HepG2 (cell line): Measurements from ENCODE around the gene ZFHX3. TPM values are rescaled to one million over a fixed set of nuclear protein-coding genes. Genes with fewer than 3 reads are reported as not detected.
A peak's percentile ranks its signal among the peaks of the same experiment; 100 is the strongest.

ENCODE experiments used
- ARID3A ChIP-seq: IDR thresholded peaks from 2 replicates; pipeline ENCODE4 v1.6.1; 2012; ENCODE audit warnings: low read depth, low read length, improper control_type of control experiment
- CBX5 ChIP-seq: sonication (generic); formaldehyde crosslinking; IDR thresholded peaks from 2 replicates; pipeline ENCODE4 v1.4.0; 2020; ENCODE audit warnings: missing genetic modification reagents, borderline replicate concordance
- CHCHD3 ChIP-seq: sonication (generic); formaldehyde crosslinking; IDR thresholded peaks from 2 replicates; pipeline ENCODE4 v1.8.0; 2022; ENCODE audit warnings: mild to moderate bottlenecking, missing genetic modification reagents, moderate library complexity
- FOXA1 ChIP-seq, 2 experiments: fragments of 450-650 bp in 1 of 2; sonication (generic) in 1 of 2; formaldehyde crosslinking in 1 of 2; IDR thresholded peaks; 2 replicates each; pipeline versions ENCODE4 v1.4.0 to v1.6.1; 2016 to 2020; ENCODE audit warnings: missing genetic modification reagents in 1 of 2
- GTF3A ChIP-seq: sonication (generic); formaldehyde crosslinking; conservative IDR thresholded peaks from 2 replicates; pipeline ENCODE4 v1.4.0; 2020; ENCODE audit warnings: mild to moderate bottlenecking, missing genetic modification reagents
- KLF9 ChIP-seq: IDR thresholded peaks from 2 replicates; pipeline ENCODE4 v1.6.1; 2016; ENCODE audit warnings: low read depth
- NFKB2 ChIP-seq: sonication (generic); formaldehyde crosslinking; IDR thresholded peaks from 2 replicates; pipeline ENCODE4 v1.4.0; 2020; ENCODE audit warnings: missing genetic modification reagents, borderline replicate concordance
- PPARG ChIP-seq: conservative IDR thresholded peaks from 2 replicates; pipeline ENCODE4 v1.6.1; 2016; ENCODE audit warnings: missing biosample characterization, missing genetic modification reagents
- SALL2 ChIP-seq: sonication (generic); formaldehyde crosslinking; IDR thresholded peaks from 2 replicates; pipeline ENCODE4 v1.8.1; 2023; ENCODE audit warnings: mild to moderate bottlenecking, missing genetic modification reagents, inconsistent platforms
- SKI ChIP-seq: fragments of 450-650 bp; IDR thresholded peaks from one replicate; pipeline ENCODE4 v1.6.1; 2018; ENCODE audit warnings: mild to moderate bottlenecking; ENCODE audit not compliant: partially characterized antibody
- SNAPC2 ChIP-seq: sonication (generic); formaldehyde crosslinking; IDR thresholded peaks from 2 replicates; pipeline ENCODE4 v1.8.1; 2022; ENCODE audit warnings: mild to moderate bottlenecking, missing genetic modification reagents
- TSC22D2 ChIP-seq: sonication (generic); formaldehyde crosslinking; IDR thresholded peaks from 2 replicates; pipeline ENCODE4 v1.5.1; 2020; ENCODE audit warnings: missing genetic modification reagents, mild to moderate bottlenecking, borderline replicate concordance
- ZBTB37 ChIP-seq: sonication (generic); formaldehyde crosslinking; IDR thresholded peaks from 2 replicates; pipeline ENCODE4 v1.4.0; 2020; ENCODE audit warnings: mild to moderate bottlenecking, missing genetic modification reagents
- ZBTB43 ChIP-seq: sonication (generic); formaldehyde crosslinking; conservative IDR thresholded peaks from 2 replicates; pipeline ENCODE4 v1.4.0; 2020; ENCODE audit warnings: missing genetic modification reagents
- ZNF260 ChIP-seq: sonication (generic); formaldehyde crosslinking; IDR thresholded peaks from 2 replicates; pipeline ENCODE4 v1.4.0; 2020; ENCODE audit warnings: missing genetic modification reagents, low read depth, mild to moderate bottlenecking, borderline replicate concordance
- ZNF563 ChIP-seq: sonication (generic); formaldehyde crosslinking; IDR thresholded peaks from 2 replicates; pipeline ENCODE4 v1.8.0; 2022; ENCODE audit warnings: mild to moderate bottlenecking, moderate library complexity, missing genetic modification reagents
- ZNF572 ChIP-seq: sonication (generic); formaldehyde crosslinking; IDR thresholded peaks from 2 replicates; pipeline ENCODE4 v1.5.1; 2020; ENCODE audit warnings: mild to moderate bottlenecking, missing genetic modification reagents
- ZNF816 ChIP-seq: sonication (generic); formaldehyde crosslinking; IDR thresholded peaks from 2 replicates; pipeline ENCODE4 v1.8.0; 2022; ENCODE audit warnings: missing genetic modification reagents, mild to moderate bottlenecking, borderline replicate concordance
- polyA plus RNA-seq, 8 experiments: library from polyadenylated mRNA; depleted of rRNA in 3 of 8; stranded (reverse) in 7 of 8; unstranded in 1 of 8; fragments of >200 nt; fragmentation: Illumina TruSeq in 4 of 8; extraction: Trizol in 4 of 8; gene quantifications; 2 replicates each; pipeline versions ENCODE4 v1.2.1 to v1.2.3, GENCODE V29; 2011 to 2016; ENCODE audit warnings: low read depth in 4 of 8, missing spikeins in 1 of 8, mixed read lengths in 1 of 8; ENCODE audit not compliant: insufficient read depth in 1 of 8
- total RNA-seq, 5 experiments: library from RNA; depleted of rRNA; stranded (reverse); fragments of >200 nt; fragmentation: Illumina TruSeq; extraction: Trizol; gene quantifications; 2 replicates each; pipeline ENCODE4 v1.2.3, GENCODE V29; 2016; ENCODE audit warnings: low read depth in 1 of 5
- TF ChIP-seq, protein P1 (sequence below): sonication (generic); formaldehyde crosslinking; IDR thresholded peaks from 2 replicates; pipeline ENCODE4 v1.4.0; 2020; ENCODE audit warnings: missing genetic modification reagents
- TF ChIP-seq, protein P2 (sequence below): sonication (generic); formaldehyde crosslinking; IDR thresholded peaks from 2 replicates; pipeline ENCODE4 v1.5.0; 2020; ENCODE audit warnings: missing genetic modification reagents
- TF ChIP-seq, protein P3 (sequence below): sonication (generic); formaldehyde crosslinking; IDR thresholded peaks from 2 replicates; pipeline ENCODE4 v1.8.0; 2022; ENCODE audit warnings: mild to moderate bottlenecking, missing genetic modification reagents; ENCODE audit not compliant: insufficient replicate concordance

The ZFHX3 gene
- total and polyA plus RNA-seq, 2 of the 13 experiments (the other 11 are each of a cell fraction or from before 2014, with no cell fraction given), result 5.0 to 6.0 TPM

DNA sequence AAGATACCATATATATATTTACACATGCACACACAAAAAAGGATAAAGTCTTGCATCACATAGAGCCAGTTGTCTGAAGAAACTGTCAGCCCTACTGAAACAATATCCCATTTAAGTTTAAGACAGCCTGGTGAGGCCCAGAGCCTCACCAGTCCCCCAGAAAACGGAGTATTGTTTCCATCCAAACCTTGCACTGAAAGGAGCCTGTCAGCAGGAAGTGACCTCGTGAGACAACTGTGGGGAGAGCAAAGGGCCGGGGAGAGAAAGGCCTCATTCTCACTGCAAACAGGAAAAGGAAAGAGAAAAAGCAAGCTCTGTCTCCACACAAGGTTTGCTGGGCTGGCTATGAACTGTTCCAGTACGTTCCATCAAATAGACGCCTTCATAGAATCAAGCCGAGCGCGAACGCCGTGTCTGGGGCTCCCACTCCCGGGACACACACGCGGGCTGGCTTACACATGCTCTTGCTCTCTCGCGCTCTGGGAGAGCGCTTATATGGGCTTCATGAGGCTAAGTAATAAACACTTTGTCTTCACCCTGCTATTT, 44.4 kb upstream of the ZFHX3 start (continued):
- TF ChIP-seq, protein P1, sequence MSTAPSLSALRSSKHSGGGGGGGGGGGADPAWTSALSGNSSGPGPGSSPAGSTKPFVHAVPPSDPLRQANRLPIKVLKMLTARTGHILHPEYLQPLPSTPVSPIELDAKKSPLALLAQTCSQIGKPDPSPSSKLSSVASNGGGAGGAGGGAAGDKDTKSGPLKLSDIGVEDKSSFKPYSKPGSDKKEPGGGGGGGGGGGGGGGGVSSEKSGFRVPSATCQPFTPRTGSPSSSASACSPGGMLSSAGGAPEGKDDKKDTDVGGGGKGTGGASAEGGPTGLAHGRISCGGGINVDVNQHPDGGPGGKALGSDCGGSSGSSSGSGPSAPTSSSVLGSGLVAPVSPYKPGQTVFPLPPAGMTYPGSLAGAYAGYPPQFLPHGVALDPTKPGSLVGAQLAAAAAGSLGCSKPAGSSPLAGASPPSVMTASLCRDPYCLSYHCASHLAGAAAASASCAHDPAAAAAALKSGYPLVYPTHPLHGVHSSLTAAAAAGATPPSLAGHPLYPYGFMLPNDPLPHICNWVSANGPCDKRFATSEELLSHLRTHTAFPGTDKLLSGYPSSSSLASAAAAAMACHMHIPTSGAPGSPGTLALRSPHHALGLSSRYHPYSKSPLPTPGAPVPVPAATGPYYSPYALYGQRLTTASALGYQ (CRISPR knock-in tag), result no peak
- TF ChIP-seq CHCHD3 (CRISPR knock-in tag) (no peak), SALL2 (CRISPR knock-in tag) (no peak), ZNF816 (CRISPR knock-in tag) (no peak), FOXA1 (IDR thresholded peaks at IDR 0.05) (no peak), FOXA1 (CRISPR knock-in tag; IDR thresholded peaks at IDR 0.05) (no peak), GTF3A (CRISPR knock-in tag) (no peak), CBX5 (CRISPR knock-in tag) (no peak; the same call in 1 of the 2 replicates), ZNF572 (CRISPR knock-in tag) (no peak), ZNF260 (CRISPR knock-in tag) (no peak), NFKB2 (CRISPR knock-in tag) (no peak), ZBTB43 (CRISPR knock-in tag) (peak; percentile 66; the same call in 1 of the 2 replicates), KLF9 (no peak), ZNF563 (CRISPR knock-in tag) (no peak), ZBTB37 (CRISPR knock-in tag) (no peak), ARID3A (no peak), SKI (no peak), TSC22D2 (CRISPR knock-in tag) (peak; percentile 53; the same call in 1 of the 2 replicates), SNAPC2 (no peak), PPARG (CRISPR knock-in tag) (no peak)
- TF ChIP-seq, protein P2, sequence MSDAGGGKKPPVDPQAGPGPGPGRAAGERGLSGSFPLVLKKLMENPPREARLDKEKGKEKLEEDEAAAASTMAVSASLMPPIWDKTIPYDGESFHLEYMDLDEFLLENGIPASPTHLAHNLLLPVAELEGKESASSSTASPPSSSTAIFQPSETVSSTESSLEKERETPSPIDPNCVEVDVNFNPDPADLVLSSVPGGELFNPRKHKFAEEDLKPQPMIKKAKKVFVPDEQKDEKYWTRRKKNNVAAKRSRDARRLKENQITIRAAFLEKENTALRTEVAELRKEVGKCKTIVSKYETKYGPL (CRISPR knock-in tag), result no peak
- TF ChIP-seq, protein P3, sequence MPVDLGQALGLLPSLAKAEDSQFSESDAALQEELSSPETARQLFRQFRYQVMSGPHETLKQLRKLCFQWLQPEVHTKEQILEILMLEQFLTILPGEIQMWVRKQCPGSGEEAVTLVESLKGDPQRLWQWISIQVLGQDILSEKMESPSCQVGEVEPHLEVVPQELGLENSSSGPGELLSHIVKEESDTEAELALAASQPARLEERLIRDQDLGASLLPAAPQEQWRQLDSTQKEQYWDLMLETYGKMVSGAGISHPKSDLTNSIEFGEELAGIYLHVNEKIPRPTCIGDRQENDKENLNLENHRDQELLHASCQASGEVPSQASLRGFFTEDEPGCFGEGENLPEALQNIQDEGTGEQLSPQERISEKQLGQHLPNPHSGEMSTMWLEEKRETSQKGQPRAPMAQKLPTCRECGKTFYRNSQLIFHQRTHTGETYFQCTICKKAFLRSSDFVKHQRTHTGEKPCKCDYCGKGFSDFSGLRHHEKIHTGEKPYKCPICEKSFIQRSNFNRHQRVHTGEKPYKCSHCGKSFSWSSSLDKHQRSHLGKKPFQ (CRISPR knock-in tag), result no peak
